Stimulated activated CD4-positive, alpha-beta T cell treated with anti-CD3 and anti-CD28 coated beads, Interleukin-4, amount 100 ng/mL, for 4 hours (primary cell): ENCODE data around the gene DMRT2.

Source experiments
- DNase-seq, 2 experiments: peaks; one replicate each; pipeline ENCODE4 v3.0.0-alpha.2; 2020

DMRT2 gene

DNA sequence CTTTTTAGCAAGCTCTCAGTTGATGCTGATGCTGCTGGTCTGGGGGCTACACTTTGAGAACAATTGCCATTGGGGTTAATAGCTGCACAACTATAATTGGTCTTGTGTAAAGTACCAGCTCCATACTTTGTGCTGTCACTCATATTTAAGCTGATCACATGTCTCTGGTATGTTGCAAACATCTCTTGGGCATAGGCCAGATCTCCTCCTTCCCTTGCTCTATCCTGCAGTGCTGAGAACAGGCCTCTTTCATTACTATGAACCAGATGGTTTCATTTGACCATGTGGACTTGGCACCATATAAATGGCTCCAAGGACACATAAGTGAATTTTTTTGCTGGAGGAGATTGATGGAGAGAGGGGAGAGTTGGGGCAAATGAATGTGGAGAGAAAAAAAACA, 48.4 kb downstream of the DMRT2 start:
- no peak for DNase-seq

DNA sequence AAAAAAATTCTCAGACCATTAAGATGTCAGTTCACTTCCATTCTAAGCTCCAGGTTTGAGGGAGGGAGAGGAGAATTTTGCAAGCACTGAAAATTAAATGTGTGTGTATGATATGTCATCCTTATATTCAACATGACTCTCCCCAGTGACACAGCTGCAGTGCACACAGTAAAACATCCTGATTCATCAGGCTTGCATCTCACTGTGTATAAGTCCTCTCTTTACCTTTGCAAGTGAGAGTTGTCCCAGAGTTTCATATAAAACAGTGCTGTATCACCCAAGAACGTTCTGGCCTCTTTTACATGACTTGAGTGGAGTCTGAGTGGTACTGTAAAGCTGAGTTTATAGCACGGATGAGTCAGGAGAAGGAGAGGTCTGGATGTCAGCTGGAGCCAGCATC, 50.0 kb downstream of the DMRT2 start:
- no peak for DNase-seq

DNA sequence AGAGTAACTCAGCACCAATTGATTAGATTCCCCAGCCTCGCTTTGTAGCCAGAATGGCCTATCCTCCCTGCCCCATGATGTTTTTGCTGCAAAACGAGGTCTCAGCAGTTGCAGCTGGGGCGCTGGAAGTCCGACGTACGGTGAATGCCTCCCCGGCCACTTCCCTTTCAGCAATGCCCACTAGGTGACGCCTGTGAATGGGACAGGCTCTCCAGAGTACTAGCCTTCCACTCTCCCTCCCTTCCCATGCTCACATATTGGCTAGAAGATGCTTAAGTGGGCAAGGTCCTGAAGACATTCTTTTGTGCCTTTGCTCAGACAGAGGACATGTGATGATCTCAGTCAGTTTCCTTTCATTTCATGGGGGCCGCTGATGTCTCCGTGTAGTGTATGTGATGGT, 50.8 kb downstream of the DMRT2 start:
- no peak for DNase-seq

DNA sequence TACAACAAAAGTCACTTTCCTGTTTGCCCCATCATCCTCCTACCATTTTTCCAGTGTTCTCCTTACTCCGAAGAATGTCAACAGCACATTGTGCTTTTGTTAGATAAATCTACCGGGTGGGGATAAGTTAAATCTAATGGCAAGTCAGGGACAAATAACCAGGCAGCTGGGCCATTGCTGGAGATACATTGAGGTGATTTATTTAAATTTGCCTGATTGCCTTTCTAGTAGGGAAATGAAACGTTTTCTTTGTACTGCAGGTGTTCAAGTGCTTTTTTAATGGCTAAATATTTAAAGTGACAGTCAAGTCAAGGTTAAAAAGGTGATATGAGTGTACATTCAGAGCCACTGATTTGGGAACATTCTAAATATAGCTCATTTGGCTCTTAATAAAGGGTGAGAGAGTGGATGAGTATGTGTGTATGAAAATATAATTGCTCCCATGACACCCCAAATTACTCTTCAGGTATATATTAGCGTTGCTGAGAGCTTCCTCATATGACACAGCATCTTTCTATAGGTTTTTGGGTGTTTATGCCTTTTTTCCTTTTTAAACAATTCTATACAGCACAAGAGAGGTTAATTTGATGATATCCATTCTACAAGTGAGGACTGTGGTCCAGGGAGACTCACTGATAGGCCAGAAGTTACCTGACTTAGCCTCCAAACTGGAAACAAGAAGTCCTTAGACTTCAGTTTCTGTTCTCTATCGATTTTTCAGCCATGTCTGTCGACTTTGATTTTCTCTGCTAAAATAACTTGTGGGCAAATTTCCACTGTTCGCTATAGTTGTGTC, 51.9 kb downstream of the DMRT2 start:
- no peak for DNase-seq

DNA sequence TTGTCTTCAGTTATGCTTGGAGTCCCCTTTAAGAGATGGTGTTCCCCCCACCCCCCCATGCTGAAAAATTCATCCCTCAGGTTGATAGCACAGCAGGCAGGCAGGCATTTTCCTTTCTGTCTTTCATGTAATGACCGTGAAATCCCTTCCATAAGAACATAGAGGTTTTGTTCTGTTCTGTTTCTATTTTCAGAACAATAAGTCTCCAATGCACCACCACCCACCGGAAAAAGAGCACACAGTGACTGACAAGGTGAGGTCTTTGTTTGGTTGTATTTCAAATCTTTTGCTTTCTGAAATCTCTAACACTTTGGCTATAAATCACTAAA, 52.4 kb downstream of the DMRT2 start:
- DNase-seq = no peak
